ENCODE results near the gene JMJD8. TPM values are rescaled to one million over a fixed set of nuclear protein-coding genes. Genes with fewer than 3 reads are reported as not detected.

The JMJD8 gene
- total RNA-seq, 1 experiment from 2014 or later, result 121 TPM

GRCh38 chr16:711548-712320 lies 27.6 kb upstream of the JMJD8 start:
- no TSS peak for BruUV-seq (replicated peaks)
- no peaks in the 10 kb centered on the region for H3K36me3 ChIP-seq (ENCODE audit: control insufficient read depth in 1 of 2, insufficient read depth in 2 of 2, low read length in 2 of 2)
- DNase-seq (ENCODE audit: low read depth, low spot score) (no peak), ATAC-seq (peak; percentile 57)
- H3K9me2 ChIP-seq (ENCODE audit: insufficient read depth), result no peaks in the 10 kb centered on the region
- TF ChIP-seq CTCF (IDR thresholded peaks at IDR 0.05 in 2 of 3, conservative IDR thresholded peaks at IDR 0.05 in 1 of 3; ENCODE audit: borderline replicate concordance in 1 of 3, insufficient read depth in 1 of 3, low read depth in 2 of 3, low read length in 2 of 3) (peak in 2 of 3 experiments; percentile 82 to 96; a peak in 4 of 6 replicates), FOSL1 (IDR thresholded peaks at IDR 0.05; ENCODE audit: low read depth) (no peak)
- peak overlapping the region; percentile 55; the same call in 1 of the 2 replicates for H3K27ac ChIP-seq (ENCODE audit: low read depth, low read length)
- peak overlapping the region; percentile 59 for H3K4me2 ChIP-seq (ENCODE audit: low read length)
- POLR2A ChIA-PET, result interaction anchor here (0.7 to 2.1 kb wide), 4 partner anchors 16 to 77 kb away, joined by 3 to 9 read pairs (median 4); partner anchors contain the start of genes CHTF18 and RPUSD1
- H3K9ac ChIP-seq (ENCODE audit: low read length), result peak overlapping the region; percentile 35
- RAD21 ChIA-PET (ENCODE audit: low non-redundant PET in 1 of 2, low total read pairs in 2 of 2, uncharacterized antibody in 2 of 2, unreplicated experiment in 2 of 2), result interaction anchor here in 1 of 2 experiments (1.0 to 1.1 kb wide), 2 partner anchors 77 to 93 kb away, joined by 3 read pairs; partner anchors contain the start of genes CHTF18 and RPUSD1
- CTCF ChIA-PET, result interaction anchor here (0.7 to 2.7 kb wide), 14 partner anchors 9 to 391 kb away, joined by 3 to 19 read pairs (median 8); partner anchors contain the start of genes ANTKMT, CCDC78, CHTF18 and HAGHL
- peak overlapping the region; percentile 61 for H2AFZ ChIP-seq (ENCODE audit: low read depth, low read length, poor library complexity, severe bottlenecking)
- peaks cover 21 to 57% of the 10 kb centered on the region in 2 experiments for H3K4me1 ChIP-seq (ENCODE audit: control insufficient read depth in 1 of 2, insufficient read depth in 2 of 2, low read length in 2 of 2)
- intact Hi-C loops (cut with micrococcal nuclease), result loop anchor here (1.0 to 5.0 kb wide), 3 partner anchors 74 to 346 kb away; no protein-coding TSS in a partner anchor
- H3K4me3 ChIP-seq (replicated peaks in 1 of 2; ENCODE audit: low read depth in 1 of 2, low read length in 2 of 2), result no peak overlapping the region
- H3K79me2 ChIP-seq (ENCODE audit: insufficient read depth, low read length), result peaks cover 10% of the 10 kb centered on the region
- no peaks in the 10 kb centered on the region for H3K9me3 ChIP-seq (ENCODE audit: control insufficient read depth in 1 of 2, insufficient read depth in 1 of 2, low read depth in 1 of 2, low read length in 2 of 2)
- H4K20me1 ChIP-seq (ENCODE audit: insufficient read depth), result peaks cover 3% of the 10 kb centered on the region; the same call in 1 of the 2 replicates
- H3K27me3 ChIP-seq (ENCODE audit: insufficient read depth, low read length), result no peaks in the 10 kb centered on the region

GRCh38 chr16:711084-711483 lies 26.9 kb upstream of the JMJD8 start:
- CTCF ChIA-PET, result interaction anchor here (1.5 kb wide), 1 partner anchor 17 kb away, joined by 3 read pairs; no protein-coding TSS in a partner anchor
- Histone ChIP-seq H4K20me1 (ENCODE audit: insufficient read depth) (no peaks in the 10 kb centered on the region), H3K9me3 (ENCODE audit: control insufficient read depth in 1 of 2, insufficient read depth in 1 of 2, low read depth in 1 of 2, low read length in 2 of 2) (no peaks in the 10 kb centered on the region), H3K36me3 (ENCODE audit: control insufficient read depth in 1 of 2, insufficient read depth in 2 of 2, low read length in 2 of 2) (no peaks in the 10 kb centered on the region), H3K27me3 (ENCODE audit: insufficient read depth, low read length) (no peaks in the 10 kb centered on the region), H3K9ac (ENCODE audit: low read length) (no peak overlapping the region), H3K9me2 (ENCODE audit: insufficient read depth) (no peaks in the 10 kb centered on the region), H3K4me1 (ENCODE audit: control insufficient read depth in 1 of 2, insufficient read depth in 2 of 2, low read length in 2 of 2) (peaks cover 17 to 55% of the 10 kb centered on the region in 2 experiments), H3K4me2 (ENCODE audit: low read length) (peak overlapping the region; percentile 59; the same call in 1 of the 2 replicates), H2AFZ (ENCODE audit: low read depth, low read length, poor library complexity, severe bottlenecking) (no peak overlapping the region), H3K4me3 (replicated peaks in 1 of 2; ENCODE audit: low read depth in 1 of 2, low read length in 2 of 2) (no peak overlapping the region), H3K79me2 (ENCODE audit: insufficient read depth, low read length) (peaks cover 4% of the 10 kb centered on the region; the same call in 1 of the 2 replicates), H3K27ac (ENCODE audit: low read depth, low read length) (no peak overlapping the region)
- no peak for ATAC-seq
- RAD21 ChIA-PET (ENCODE audit: low non-redundant PET in 1 of 2, low total read pairs in 2 of 2, uncharacterized antibody in 2 of 2, unreplicated experiment in 2 of 2), result no interaction called here
- no TSS peak for BruUV-seq (replicated peaks)
- DNase-seq (ENCODE audit: low read depth, low spot score), result no peak
- intact Hi-C loops (cut with micrococcal nuclease), result loop anchor here (5.0 kb wide), 2 partner anchors 166 to 346 kb away; no protein-coding TSS in a partner anchor
- POLR2A ChIA-PET, result interaction anchor here (2.1 kb wide), 1 partner anchor 77 kb away, joined by 9 read pairs; the partner anchor contains the start of genes CHTF18 and RPUSD1
- TF ChIP-seq POLR2AphosphoS5 (IDR thresholded peaks at IDR 0.05; ENCODE audit: low read depth, low read length) (no peak), POLR2A (IDR thresholded peaks at IDR 0.05; ENCODE audit: borderline replicate concordance, extremely low read depth, insufficient read depth, insufficient read length) (no peak), SRF (IDR thresholded peaks at IDR 0.05; ENCODE audit: low read depth) (no peak), SIN3A (IDR thresholded peaks at IDR 0.05; ENCODE audit: low read depth) (no peak), REST (IDR thresholded peaks at IDR 0.05; ENCODE audit: low read depth) (no peak), YY1 (IDR thresholded peaks at IDR 0.05; ENCODE audit: extremely low read depth, insufficient replicate concordance, low read depth, low read length) (no peak), TCF7L2 (IDR thresholded peaks at IDR 0.05; ENCODE audit: borderline replicate concordance, extremely low read depth, insufficient read depth, insufficient read length) (no peak), CBX3 (IDR thresholded peaks at IDR 0.05; ENCODE audit: low read depth) (no peak), SP1 (IDR thresholded peaks at IDR 0.05; ENCODE audit: low read depth) (no peak)

Data from HCT116 (cell line).